SK-N-DZ (cell line): ENCODE measurements around the gene KCNQ1OT1.

Source experiments
- DNase-seq: peaks from one replicate; pipeline ENCODE4 v3.0.0-alpha.2; 2015; ENCODE audit warnings: low spot score

KCNQ1OT1 gene

DNA sequence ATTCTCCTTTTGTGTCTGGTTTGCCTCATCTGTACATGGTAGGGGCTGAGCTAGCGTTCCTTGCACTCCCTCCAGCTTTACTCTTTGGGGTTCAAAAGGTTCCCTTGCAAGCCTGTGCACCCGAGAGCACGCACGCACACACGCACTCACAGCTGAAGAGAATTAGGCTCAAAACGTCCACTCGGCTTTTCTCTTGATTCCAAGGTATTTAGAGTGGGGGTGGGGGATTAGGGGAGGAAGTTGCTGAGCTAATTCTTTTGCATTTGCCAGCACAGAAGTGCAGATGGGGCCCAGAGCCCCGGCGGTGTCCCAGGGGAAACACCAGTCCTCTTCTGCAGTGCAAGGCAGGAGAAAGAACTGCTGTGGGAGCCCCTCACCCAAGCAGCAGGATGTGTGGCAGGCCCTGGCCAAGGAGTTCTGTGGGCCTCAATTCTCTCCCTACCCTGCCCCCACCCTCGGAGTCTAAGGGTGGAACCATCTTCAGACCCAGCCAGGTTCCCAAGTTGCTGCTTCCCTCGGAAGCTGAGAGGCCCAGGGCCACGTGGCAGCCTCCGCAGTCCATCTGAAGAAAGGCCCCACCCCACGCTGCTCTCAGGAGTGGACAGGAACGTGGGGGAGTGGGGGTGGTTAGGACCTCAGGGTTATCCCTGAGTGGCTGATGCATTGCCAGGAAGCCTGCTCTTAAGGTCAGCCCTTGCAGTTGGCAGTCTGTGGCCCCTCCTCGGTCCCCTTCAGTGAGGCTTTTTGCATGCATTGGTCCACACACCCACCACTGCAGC lies 3.8 kb upstream of the KCNQ1OT1 start:
- DNase-seq, result peak; percentile 52

DNA sequence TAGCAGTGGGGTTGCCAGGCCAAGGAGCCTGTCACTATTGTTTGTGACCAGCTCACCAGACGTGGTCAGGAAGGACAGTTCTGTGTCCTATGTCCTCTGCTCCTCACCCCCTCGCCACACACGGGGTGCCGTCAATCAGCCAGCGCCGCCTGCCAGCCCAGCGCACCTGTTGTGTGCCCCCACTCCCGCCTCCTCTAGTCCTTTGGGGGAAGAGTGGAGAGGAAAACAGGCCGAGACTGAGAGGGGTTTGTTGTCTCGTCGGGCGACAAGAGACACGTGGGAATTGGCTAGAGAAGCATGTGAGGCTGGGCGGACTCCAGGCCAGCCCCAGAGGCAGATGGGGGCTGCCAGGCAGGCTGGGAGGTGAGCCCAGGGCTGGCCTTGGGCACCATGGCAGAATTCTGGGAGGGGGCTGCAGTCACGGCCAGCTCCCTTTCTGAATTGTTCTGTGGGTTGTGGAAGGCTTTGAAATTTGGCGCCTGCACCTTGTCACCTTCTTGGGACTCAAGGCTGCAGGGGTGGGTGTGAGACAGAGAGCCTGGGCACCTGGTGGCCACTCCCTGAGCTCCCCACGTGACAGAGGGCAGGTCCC lies 3.1 kb upstream of the KCNQ1OT1 start:
- no peak for DNase-seq

DNA sequence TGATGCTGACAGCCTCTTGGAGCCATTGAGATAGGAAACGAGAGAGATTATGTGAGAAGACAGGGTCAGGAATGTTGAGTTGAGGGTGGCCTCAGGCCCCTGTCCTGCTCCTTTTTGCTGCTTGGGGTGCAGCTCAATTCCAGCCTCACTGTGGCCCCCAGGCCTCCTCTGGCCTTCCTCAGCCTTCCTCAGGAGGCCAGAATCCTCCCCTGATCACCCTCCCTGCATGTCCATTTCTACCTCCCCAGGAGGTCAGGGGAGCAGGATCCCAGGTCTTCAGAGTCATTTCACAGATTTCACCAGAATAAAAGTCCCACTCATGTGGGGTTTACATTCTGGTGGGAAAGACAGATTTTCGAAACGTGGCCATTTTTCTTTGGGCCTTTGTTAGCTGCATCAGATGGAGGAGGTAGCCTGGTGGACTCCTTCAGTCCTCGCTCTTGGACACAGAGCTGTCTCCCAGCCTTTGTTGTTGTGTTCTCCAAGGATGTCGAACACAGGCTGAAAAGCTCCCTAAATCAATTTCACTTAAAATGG lies 2.2 kb upstream of the KCNQ1OT1 start:
- no peak for DNase-seq

DNA sequence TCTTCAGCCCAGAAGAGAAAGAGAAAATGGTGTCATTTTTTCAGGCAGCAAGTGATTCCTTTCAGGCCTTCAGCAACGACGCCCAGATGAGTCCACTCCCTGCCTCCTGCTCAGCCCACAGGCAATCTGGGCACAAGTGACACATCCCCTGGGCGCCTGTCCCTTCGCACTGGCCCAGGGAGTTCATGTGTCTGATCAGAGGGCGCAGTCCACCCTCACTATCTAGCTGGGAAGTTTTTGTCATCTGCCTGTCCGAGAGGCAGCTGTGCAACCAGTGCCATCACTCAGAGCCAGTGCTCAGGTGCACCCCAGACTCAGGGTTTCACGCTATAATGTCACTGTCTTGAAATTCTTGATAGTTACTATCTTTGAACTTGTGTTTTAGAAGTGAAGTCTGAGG lies 1.4 kb upstream of the KCNQ1OT1 start:
- no peak for DNase-seq

DNA sequence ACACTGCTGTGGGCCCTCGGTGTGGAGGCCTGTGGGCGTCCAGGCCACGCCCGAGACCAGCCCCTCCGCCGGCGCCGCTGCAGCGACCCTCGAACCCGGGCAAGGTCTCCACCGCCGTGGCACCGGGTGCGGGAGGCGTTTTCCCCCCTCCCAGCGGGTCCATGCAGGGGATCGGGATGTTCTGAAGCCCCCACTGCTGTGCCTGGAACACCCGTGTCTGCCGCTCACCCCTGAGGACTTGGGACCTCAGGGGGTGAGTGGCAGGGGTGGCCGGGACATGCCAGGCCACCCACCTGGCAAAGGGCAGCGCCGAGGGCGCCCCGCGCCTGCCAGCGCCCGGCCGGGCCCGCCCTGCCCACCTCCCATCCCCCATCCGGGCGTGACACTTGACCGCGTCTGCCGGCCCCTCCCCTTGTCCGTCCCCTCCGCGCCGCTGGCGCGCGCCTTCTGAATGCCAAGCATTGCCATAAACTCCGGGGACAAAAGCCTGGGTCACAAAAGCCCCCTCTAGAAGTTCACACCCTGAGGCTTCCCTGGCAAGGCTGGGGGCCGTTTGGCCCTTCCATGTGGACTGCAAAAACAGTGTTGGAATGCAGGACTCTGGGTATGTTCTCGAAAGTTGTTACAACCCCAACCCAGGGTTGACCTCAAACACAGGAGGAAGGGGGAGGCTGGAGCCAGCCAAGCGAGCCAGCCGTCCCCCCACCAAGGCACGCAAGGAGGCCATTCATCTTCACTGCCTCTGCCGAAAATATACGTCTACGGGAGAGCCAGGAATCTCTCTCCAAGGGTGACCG lies 819 bp upstream of the KCNQ1OT1 start:
- DNase-seq, result peak; percentile 33

DNA sequence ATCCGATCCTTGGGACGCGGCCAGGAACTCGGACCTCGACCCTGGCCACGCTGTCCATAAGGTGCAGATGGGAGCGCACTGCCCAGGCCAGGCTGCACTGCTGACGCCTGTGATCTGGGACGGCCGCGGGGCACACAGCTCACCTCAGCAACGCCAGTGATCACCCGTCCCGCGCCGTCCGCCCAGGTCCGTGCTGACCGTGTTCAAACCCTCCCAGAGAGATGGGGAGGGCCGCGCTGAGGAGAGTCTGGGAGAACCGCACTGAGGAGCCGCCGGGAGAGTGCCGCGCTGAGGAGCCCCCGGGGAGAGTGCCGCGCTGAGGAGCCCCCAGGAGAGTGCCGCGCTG lies 636 bp downstream of the KCNQ1OT1 start:
- no peak for DNase-seq

DNA sequence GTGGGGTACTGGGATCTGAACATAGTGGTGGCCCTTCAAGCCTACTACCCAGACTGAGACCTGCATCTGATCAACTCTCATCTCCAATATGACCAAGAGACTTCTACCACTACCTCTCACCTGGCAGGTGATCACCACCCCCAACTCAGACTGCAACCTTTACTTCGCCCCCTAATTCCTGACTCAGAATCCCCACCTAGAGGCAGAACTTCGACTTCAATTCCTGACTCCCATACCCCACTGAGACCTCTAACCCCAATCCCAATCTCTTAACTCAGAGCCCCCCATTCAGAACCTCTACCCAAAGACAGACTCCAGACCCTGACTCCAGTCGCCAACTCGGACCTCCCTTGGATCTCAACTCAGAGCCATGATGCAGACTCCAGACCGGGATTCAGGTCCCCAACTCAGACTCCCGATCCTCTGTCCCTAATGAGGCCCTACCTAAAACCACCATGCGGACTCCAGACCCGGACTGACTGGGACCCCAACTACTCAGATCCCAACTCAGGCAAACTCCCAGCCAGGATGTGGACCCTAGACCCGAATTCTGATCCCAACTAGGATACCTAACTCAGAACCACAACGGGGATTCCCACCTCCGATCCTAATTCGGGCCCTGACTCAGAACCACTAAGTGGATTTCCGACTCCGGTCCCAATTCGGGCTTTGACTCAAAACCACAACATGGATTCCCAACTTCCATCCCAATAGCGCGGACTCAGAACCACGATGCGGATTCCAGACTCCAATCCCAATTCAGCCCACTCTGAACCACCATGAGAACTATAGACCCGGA lies 1.2 kb downstream of the KCNQ1OT1 start:
- no peak for DNase-seq

DNA sequence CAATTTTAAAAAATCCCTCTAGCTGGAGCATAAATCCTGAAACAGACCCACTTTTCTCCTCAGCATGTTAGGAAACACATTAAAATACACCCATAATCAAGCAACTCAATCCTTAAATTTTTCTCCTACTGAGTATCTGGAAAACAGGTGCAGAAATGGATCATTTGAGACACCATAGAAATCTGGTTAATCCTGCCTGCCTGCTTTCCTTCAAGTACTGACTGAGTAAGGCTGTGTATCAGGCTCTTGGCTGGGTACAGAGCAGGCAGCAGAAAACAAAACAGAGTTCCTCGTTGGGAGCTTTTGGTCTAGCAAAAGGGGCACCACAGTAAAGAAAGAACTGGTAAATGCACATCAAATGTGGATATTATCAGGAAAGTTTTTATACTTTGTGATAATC lies 1.9 kb downstream of the KCNQ1OT1 start:
- no peak for DNase-seq

DNA sequence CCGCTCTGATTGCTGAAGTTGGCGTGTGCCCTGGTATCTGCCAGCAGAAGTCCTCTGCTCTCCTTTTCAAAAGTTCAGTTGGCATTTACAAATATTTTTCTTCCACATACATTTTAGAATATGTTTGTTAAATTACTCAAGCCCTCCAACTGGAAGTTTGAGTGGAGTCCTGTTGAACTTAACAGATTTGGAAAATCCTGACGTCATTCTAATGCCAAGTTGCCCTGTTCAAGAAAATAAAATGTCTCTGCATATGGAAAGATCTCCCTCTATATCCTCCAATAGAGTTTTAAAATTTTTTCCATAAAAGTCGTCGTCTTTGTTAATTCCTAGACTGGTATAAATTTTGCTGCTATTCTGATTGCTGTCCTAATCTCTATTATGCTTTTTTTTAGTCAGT lies 3.3 kb downstream of the KCNQ1OT1 start:
- no peak for DNase-seq

DNA sequence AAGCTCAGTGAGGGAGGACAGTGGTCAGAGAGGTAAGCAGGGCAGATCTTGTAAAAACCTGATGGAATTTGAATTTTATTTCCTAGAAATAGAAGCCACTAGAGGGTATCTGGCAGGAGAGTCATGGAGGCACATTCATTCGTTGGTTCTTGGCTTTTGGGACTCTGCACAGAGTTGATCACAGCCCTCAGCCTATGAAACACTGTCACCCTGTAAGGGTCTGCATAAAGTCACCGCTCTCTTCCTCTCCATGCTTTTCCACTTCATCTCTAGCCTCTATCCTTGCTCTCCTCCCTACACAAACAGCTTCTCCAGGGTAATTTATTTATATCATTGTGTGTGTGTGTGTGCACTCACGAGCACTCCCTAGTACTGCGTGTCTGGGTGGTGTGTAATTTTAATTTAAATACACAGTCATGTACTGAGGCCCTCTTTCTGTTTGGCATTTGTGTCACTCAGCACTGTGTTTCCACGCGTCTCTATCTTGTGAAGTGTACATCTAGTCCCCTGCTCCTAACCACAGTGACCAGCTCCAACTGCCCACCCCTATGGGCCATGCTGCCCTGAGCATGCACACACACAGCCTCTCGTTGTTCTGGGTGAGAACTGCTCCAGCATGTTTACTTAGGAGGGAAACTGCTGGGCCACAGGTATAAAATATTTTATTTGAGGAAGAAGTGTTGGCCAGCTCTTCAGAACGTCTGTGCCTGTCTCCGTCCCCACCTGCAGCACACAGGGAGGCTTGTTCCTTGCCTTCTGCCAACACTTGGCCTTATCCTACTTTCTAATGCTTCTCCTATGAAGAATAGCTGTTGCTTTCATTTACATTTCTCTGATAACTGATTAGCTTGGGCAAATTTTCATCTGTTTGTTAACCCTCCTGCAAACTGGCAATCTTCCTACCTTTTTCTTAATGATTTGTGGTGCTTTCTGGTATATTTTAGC lies 4.5 kb downstream of the KCNQ1OT1 start:
- no peak for DNase-seq

DNA sequence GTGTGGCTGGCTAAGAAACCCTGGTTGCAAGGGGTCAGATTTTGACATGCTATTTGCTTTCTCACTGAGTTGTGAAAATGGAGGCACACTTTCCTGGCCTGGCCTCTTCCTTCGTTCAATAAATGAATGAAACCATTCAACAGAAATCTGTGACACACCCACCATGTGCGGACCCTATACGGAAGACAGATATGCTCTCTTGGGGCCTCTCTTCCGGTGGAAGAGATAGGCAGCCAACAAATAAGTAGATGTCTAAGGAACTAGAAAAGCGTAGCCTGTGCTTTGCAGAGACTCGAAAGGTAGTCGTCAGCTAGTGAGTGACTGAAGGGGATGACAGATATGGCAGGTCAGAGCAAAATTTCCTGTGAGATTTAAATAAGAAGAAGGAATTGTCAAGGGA lies 5.3 kb downstream of the KCNQ1OT1 start:
- DNase-seq, result no peak

DNA sequence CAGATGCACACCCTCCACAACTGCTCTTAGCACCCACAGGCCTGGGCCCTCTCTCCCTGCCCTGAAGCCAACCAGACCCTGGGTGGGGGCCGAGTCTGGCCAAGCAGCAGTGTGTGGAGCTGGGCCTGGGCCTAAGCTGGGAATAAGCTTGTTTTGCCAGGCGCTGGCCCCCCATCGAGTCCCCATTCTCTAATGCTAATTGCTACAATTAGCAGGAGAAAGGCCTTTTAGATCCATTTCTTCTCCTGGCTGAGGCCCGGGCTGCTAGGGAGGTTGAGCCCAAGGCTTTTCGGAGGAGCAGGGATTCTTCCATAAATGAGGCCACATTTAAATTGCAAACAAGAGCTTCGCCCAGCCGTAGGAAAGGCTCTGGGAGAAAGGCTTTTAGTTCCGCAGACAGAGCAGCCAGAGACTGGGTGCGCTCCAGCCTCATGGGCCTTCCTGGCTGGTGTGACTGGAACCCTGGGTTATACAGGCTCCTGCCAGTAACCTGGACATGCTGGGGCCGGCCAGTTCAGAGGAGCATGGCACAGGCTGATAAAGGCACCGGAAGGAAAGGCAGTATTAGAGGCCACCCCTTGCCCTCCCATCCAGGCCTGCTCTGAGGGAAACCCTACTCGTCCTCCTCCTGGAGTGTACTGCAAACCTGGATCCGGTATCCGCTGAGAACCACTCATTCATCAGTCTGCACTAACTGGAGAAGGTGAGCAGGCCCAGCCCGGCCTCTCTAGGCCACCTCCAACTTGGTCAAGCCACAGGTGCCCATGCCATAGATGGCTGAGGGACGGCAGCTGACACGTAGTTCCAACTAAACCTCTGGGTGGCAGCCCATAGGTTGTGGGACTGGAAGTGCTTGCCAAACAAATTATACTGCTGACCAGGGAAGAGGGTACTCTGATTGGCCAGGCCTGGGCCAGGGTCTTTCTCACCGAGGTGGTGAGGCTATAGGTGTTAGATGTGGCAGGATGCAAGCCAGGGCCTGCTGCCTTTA lies 6.2 kb downstream of the KCNQ1OT1 start:
- no peak for DNase-seq

DNA sequence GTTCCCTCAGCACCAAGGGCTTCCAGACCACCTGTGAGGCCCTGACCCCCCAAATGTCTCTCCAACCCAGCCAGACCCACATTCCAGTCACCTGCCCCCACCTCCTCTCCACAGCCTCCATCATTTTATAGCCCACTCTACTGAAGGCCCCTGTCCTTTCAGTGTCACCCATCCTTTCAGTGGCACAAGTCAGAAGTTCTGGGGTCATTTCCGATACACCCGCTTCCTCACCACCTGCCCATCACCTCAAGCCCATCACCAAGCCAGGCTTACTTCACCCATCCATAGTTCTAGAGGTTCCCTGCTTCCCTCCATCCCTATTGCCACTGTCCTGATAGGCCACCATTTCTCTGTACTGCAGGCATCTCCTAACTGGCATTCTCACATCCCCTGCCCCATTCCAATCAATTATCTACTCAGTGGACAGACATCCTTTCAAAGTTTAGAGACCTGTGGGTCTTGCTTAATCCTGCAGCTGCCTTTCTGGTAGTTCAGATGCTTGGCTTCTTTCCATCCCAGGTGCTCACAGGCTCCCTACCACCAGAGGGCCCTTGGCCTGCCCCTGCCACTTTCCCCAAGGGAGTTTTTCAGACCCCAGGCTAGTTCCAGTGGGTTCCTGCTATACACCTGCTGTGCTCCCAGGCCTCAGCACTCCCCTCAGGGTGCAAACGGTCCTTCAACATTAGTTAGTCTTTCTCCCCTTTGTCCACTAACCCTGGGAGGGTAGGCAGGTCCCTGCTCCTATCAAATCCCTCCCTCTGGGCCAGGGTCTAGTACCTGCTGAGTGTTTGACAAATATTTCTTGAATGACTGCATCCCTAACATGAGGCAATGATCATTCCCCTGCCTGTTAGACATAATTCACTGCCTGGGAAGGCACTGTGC lies 7.6 kb downstream of the KCNQ1OT1 start:
- DNase-seq, result no peak

DNA sequence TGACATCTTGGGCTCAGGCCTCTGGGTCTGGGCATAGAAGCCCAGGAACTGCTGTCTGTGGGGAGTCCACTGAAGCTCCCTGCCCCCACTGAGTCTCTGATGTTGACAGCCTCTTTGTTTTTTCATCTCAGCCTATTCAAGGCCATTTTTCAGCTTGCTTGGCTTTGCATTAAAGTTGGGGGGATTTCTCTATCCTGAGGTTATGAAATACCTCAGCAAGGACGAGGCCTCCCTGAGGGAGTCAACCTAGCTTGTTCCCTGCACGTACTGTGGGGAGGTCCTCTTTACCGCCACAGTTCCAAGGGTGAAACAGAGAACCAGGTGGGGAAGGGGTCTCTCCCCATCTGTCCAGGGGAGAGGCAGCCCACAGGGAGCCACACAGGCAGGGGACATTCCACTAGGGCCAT lies 8.4 kb downstream of the KCNQ1OT1 start:
- DNase-seq, result no peak

DNA sequence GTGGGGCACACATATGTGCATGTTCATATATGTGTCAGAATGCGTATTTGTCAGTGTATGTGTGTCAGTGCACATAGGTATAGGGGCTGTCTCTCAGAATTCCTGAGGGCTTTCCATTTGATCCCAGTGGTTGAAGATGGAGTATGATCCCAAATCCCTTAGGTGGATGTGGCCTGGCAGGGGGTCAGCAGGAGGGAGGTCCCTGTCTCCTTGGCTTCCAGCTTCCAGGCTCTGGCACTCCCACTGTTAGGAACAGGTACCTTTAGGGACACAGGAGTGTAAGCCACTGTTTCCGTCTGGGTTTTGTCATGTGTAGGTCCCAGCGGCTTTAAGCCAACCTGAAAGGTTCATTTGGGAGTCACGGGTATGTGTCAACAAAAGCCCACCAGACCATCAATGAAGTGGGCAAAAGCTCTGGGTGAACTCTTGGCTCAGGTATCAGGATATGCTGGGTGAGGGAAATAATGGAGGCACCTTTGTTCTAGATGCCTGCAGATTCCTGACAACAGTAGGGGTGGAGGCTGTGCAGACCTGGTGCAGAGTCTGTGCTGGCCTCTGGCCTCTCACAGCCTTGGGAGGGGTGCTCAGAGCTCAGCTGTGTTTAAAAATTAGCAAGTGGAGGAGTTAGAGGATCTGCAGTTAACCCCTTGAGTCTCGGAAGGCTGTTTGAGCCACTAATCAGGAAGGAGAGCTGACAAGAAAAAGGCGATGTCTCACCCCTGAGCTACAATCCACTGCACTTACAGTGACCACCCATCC lies 9.0 kb downstream of the KCNQ1OT1 start:
- DNase-seq, result no peak

DNA sequence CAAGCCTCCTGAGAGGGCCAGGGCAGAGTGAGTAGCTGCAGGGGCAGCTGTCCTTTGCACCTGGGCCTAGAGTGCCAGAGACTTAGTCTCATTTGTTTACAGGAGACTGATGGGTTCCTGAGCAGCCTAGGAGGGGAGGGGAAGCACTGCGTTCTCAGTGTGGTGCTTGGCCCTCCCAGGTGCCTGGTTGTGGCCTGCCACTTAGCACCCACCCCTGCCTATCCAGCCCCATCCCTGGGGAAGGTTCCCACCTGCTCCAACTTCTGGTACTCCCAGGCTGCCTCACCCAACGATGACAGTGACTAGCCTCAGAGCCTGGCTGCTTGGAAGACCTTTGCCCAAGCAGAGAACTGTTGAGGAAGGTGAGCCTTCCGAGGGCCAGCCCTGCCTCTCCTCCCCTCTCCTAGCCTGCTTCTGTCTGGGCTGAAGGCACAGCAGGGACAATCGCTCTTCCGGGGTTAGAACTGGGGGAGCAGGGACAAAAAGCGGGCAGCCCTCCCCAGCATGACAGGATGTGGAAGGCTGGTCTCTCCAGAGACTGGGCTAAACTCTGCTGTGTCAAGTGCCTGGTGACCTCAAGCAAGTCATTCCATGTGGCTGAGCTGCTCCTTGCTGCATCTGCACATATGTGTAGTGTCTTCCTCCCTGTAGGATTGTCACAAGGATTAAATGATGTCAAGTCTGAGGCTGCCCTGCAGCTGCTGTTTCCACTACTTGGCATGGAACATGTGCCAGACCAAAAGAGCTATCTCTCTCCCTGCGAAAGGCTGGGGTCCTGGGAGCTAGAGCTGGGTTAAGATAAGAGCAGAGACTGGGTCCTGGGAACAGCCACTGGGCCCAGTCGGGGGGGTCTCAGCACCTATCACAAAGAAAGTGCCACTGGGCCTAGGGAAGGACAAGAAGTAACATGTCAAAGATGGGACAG lies 9.9 kb downstream of the KCNQ1OT1 start:
- no peak for DNase-seq
